GM06990 (cell line): ENCODE data around the gene FSD2.
"Not testable (repeated sequence)": the region's sequence is repeated elsewhere in the genome, so short reads cannot be mapped to it uniquely, and the experiment has no call there.

ENCODE experiments used
- DNase-seq: peaks from one replicate; pipeline ENCODE4 v3.0.0-alpha.2; 2011; ENCODE audit not compliant: insufficient read length; ENCODE audit errors: extremely low read depth
- H3K27me3 ChIP-seq: replicated peaks from 2 replicates; pipeline ENCODE4 v1.6.0; 2011; ENCODE audit warnings: low read length; ENCODE audit not compliant: control insufficient read depth, insufficient read depth
- H3K36me3 ChIP-seq: 2 replicates; pipeline ENCODE4 v1.5.1; 2011; ENCODE audit warnings: low read length; ENCODE audit not compliant: control insufficient read depth, insufficient read depth
- H3K4me3 ChIP-seq: replicated peaks from 2 replicates; pipeline ENCODE4 v1.5.1; 2011; ENCODE audit warnings: low read depth, mild to moderate bottlenecking, control low read depth, low read length
- TF ChIP-seq, protein P1 (sequence below): IDR thresholded peaks from 2 replicates; pipeline ENCODE4 v1.5.1; 2011; ENCODE audit warnings: low read length, control low read depth, mild to moderate bottlenecking, inconsistent platforms; ENCODE audit not compliant: insufficient read depth, poor library complexity, severe bottlenecking

The FSD2 gene

DNA sequence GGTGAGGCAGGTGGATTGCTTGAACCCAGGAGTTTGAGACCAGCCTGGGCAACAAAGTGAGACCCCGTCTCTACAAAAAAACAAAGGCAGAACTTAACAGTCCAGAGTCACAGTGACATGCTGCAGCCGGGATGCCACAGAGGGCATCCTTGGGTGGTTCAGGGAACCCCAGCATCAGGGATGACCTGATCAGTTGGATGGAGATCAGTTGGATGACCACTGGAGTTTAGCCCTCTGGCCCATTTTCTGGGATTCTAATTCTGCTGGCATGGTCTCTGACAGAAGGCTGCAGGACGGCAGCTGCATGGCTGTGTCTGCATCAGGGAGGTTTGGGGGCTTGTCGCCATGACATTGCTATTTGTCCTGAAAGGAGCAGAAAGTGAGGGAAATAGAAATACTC is 23.4 kb upstream of the FSD2 start:
- Histone ChIP-seq H3K4me3 (no peak overlapping the region), H3K27me3 (no peaks in the 10 kb centered on the region), H3K36me3 (peaks cover 28% of the 10 kb centered on the region)
- no peak for DNase-seq
- TF ChIP-seq, protein P1, sequence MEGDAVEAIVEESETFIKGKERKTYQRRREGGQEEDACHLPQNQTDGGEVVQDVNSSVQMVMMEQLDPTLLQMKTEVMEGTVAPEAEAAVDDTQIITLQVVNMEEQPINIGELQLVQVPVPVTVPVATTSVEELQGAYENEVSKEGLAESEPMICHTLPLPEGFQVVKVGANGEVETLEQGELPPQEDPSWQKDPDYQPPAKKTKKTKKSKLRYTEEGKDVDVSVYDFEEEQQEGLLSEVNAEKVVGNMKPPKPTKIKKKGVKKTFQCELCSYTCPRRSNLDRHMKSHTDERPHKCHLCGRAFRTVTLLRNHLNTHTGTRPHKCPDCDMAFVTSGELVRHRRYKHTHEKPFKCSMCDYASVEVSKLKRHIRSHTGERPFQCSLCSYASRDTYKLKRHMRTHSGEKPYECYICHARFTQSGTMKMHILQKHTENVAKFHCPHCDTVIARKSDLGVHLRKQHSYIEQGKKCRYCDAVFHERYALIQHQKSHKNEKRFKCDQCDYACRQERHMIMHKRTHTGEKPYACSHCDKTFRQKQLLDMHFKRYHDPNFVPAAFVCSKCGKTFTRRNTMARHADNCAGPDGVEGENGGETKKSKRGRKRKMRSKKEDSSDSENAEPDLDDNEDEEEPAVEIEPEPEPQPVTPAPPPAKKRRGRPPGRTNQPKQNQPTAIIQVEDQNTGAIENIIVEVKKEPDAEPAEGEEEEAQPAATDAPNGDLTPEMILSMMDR, result no peak

DNA sequence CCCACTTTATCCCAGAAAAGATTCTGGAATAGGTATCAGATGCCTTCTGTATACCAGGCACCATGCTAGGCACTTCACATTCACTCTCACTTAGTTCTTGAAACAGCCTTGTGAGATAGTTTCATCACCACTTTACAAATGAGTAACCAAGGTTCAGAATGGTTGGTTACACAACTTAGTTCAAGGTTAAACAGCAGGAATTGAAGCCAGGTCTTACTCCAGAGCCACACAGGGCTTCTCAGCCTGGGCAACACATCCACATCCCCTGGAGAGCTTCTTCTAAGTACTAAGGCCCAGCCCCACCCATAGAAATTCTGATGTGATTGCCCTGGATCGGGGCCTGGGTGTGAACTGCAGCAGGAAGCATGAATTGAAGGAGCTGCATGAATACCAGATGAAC is 22.2 kb upstream of the FSD2 start:
- Histone ChIP-seq H3K4me3 (no peak overlapping the region), H3K27me3 (no peaks in the 10 kb centered on the region), H3K36me3 (peaks cover 23% of the 10 kb centered on the region)
- no peak for DNase-seq
- TF ChIP-seq, protein P1, result no peak

DNA sequence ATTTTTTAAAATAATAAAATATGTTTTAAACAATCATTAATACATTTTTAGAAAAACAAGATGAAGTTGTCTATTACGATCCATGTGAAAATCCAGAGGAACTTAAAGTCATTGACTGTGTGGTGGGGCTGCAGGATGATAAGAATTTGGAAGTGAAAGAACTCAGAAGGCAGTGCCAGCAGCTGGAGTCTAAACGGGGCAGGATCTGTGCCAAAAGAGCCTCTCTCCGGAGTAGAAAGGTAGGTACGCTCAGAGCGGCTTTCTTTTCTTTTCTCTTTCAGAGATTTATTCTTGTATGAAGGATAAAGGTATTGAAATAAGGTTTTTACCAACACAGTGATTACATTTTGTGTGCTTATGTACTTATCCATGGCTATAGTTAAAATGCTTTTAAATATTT is 17.2 kb upstream of the FSD2 start:
- DNase-seq, result no peak
- no peaks in the 10 kb centered on the region for H3K27me3 ChIP-seq
- H3K4me3 ChIP-seq, result no peak overlapping the region
- TF ChIP-seq, protein P1, result no peak
- peaks cover 8% of the 10 kb centered on the region for H3K36me3 ChIP-seq

DNA sequence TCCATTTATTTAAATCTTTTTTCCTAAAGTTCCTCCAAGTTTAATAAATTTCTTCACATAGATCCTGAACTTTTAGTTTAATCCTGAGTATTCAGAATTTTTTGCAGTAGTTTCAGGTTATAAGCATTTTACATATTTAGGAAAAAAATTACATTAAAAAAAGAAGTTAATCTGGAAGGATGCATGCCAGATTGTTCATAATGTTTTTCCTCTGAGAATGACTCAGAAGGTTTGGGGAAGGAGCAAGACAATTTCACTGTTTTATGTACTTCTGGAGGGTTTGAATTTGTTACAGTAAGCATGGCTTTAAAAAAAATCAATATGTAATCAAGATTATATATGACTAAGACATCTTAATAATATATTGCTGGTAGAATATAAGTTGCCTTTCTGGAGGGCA is 16.0 kb upstream of the FSD2 start:
- H3K36me3 ChIP-seq, result peaks cover 11% of the 10 kb centered on the region
- not testable (repeated sequence) for H3K4me3 ChIP-seq, DNase-seq, H3K27me3 ChIP-seq

DNA sequence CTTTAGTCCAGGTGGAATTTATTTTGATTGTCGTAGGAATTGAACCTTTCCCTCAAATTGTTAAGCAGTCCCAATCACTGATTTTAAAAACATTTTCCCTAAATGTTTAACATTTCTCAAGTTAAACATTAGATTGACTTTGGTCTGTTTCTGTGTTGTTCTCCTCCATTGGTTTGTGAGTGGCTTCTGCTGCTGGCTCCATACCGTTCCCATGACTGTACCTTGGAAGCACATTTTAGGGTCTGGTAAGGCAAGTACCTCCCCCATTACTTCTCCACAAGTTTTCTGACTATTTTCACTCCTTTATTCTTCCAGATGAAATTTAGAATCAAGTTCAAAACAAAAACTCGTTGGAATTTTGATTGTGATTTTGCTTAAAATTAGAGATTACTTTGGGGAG is 15.5 kb upstream of the FSD2 start:
- not testable (repeated sequence) for H3K4me3 ChIP-seq, DNase-seq, H3K27me3 ChIP-seq
- H3K36me3 ChIP-seq, result peaks cover 11% of the 10 kb centered on the region

DNA sequence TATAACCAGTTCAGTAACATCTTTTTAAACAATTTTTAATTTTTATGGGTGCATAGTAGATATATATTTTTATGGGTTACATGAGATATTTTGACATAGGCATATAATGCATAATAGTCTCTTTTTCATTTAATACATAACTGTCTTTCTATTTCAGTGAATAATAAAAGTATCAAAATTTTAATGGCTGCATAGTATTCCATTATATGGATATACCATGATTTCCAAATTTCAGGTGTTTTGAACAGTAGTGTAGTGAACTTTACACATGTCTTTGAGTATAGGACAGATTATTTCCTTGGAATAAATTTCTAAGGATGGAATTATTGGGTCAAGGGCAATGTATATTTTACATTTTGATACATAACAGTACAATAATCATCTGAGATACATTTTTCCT is 14.3 kb upstream of the FSD2 start:
- no peak for DNase-seq
- Histone ChIP-seq H3K36me3 (peaks cover 9% of the 10 kb centered on the region), H3K4me3 (no peak overlapping the region), H3K27me3 (no peaks in the 10 kb centered on the region)
- TF ChIP-seq, protein P1, result no peak

DNA sequence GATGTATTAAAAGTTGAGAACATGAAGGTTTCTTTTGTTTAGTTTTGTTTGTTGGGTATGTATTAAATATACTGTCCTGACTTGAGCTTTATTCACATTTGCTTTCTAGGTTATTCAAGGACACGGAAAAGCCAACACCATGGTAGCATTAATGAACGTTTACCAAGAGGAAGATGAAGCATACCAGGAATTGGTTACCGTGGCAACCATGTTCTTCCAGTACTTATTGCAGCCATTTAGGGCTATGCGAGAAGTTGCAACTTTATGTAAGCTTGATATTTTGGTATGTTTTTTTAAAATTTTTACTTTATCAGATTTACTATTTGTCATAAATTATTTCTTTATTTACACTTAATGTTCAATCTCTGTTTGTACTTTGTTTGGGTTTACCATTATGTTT is 7.1 kb upstream of the FSD2 start:
- peaks cover 5% of the 10 kb centered on the region for H3K36me3 ChIP-seq
- H3K27me3 ChIP-seq, result no peaks in the 10 kb centered on the region
- H3K4me3 ChIP-seq, result no peak overlapping the region
- no peak for DNase-seq
- TF ChIP-seq, protein P1, result no peak
